Measurements from ENCODE around the gene PDE6B.

GRCh38 chr4:608236-608635 is 17.1 kb upstream of the PDE6B start:
- TF ChIP-seq POLR2AphosphoS5 (IDR thresholded peaks at IDR 0.05) (no peak), CTCF (IDR thresholded peaks at IDR 0.05; ENCODE audit: poor library complexity, severe bottlenecking) (no peak), EP300 (conservative IDR thresholded peaks at IDR 0.05; ENCODE audit: poor library complexity, severe bottlenecking) (no peak), EZH2 (IDR thresholded peaks at IDR 0.05; ENCODE audit: borderline replicate concordance, insufficient read depth, low read length, poor library complexity, severe bottlenecking) (no peak), TAF1 (IDR thresholded peaks at IDR 0.05; ENCODE audit: low read depth) (no peak), RAD21 (conservative IDR thresholded peaks at IDR 0.05) (no peak), REST (IDR thresholded peaks at IDR 0.05; ENCODE audit: borderline replicate concordance) (no peak), MXI1 (conservative IDR thresholded peaks at IDR 0.05; ENCODE audit: poor library complexity, severe bottlenecking) (no peak)
